HepG2 (cell line): ENCODE data around the gene SEMA4F. TPM values are rescaled to one million over a fixed set of nuclear protein-coding genes. Genes with fewer than 3 reads are reported as not detected.

Experiments used
- AGO2 ChIP-seq: fragments of 200-400 bp; formaldehyde crosslinking; optimal IDR thresholded peaks from 2 replicates; pipeline ENCODE3; 2017; ENCODE audit warnings: mild to moderate bottlenecking, low read depth, low read length, moderate library complexity
- CENPX ChIP-seq: sonication (generic); formaldehyde crosslinking; IDR thresholded peaks from 2 replicates; pipeline ENCODE4 v1.9.0; 2021; ENCODE audit warnings: mild to moderate bottlenecking, missing genetic modification reagents, moderate library complexity
- CHD2 ChIP-seq: IDR thresholded peaks from 2 replicates; pipeline ENCODE4 v1.6.1; 2011; ENCODE audit warnings: low read depth, low read length, improper control_type of control experiment
- GLI4 ChIP-seq: sonication (generic); formaldehyde crosslinking; IDR thresholded peaks from 2 replicates; pipeline ENCODE4 v1.5.1; 2020; ENCODE audit warnings: missing genetic modification reagents, mild to moderate bottlenecking, moderate library complexity, borderline replicate concordance
- JUND ChIP-seq: sonication (generic); formaldehyde crosslinking; IDR thresholded peaks from 2 replicates; pipeline ENCODE4 v1.8.0; 2022; ENCODE audit warnings: mild to moderate bottlenecking, missing genetic modification reagents
- KLF6 ChIP-seq: IDR thresholded peaks from 2 replicates; pipeline ENCODE4 v1.8.0; 2016; ENCODE audit warnings: missing biosample characterization, missing genetic modification reagents
- NR2F6 ChIP-seq, 2 experiments: IDR thresholded peaks; 2 replicates each; pipeline ENCODE4 v1.6.1; 2016; ENCODE audit warnings: antibody characterized with exemption in 1 of 2, mild to moderate bottlenecking in 1 of 2
- PRMT3 ChIP-seq: sonication (generic); formaldehyde crosslinking; IDR thresholded peaks from 2 replicates; pipeline ENCODE4 v1.8.1; 2022; ENCODE audit warnings: low read depth, mild to moderate bottlenecking, moderate library complexity, missing genetic modification reagents, borderline replicate concordance
- SKI ChIP-seq: fragments of 450-650 bp; IDR thresholded peaks from one replicate; pipeline ENCODE4 v1.6.1; 2018; ENCODE audit warnings: mild to moderate bottlenecking; ENCODE audit not compliant: partially characterized antibody
- TCF12 ChIP-seq, 2 experiments: fragments of 450-650 bp in 1 of 2; sonication (generic) in 1 of 2; formaldehyde crosslinking in 1 of 2; IDR thresholded peaks; 2 replicates each; pipeline versions ENCODE4 v1.6.1 to v1.8.0; 2017 to 2022; ENCODE audit warnings: antibody characterized with exemption in 1 of 2, mild to moderate bottlenecking in 1 of 2, missing genetic modification reagents in 1 of 2, moderate library complexity in 1 of 2
- WIZ ChIP-seq: sonication (generic); formaldehyde crosslinking; IDR thresholded peaks from 2 replicates; pipeline ENCODE4 v1.5.1; 2020; ENCODE audit warnings: mild to moderate bottlenecking, missing genetic modification reagents
- ZNF441 ChIP-seq: sonication (generic); formaldehyde crosslinking; IDR thresholded peaks from 2 replicates; pipeline ENCODE4 v1.7.0; 2021; ENCODE audit warnings: missing genetic modification reagents, borderline replicate concordance
- ZNF546 ChIP-seq: sonication (generic); formaldehyde crosslinking; conservative IDR thresholded peaks from 2 replicates; pipeline ENCODE4 v1.8.1; 2023; ENCODE audit warnings: mild to moderate bottlenecking, missing genetic modification reagents
- ZNF879 ChIP-seq: sonication (generic); formaldehyde crosslinking; IDR thresholded peaks from 2 replicates; pipeline ENCODE4 v1.8.1; 2023; ENCODE audit warnings: missing genetic modification reagents
- ZNF891 ChIP-seq: sonication (generic); formaldehyde crosslinking; IDR thresholded peaks from 2 replicates; pipeline ENCODE4 v1.5.0; 2020; ENCODE audit warnings: mild to moderate bottlenecking, missing genetic modification reagents
- polyA plus RNA-seq, 8 experiments: library from polyadenylated mRNA; depleted of rRNA in 3 of 8; stranded (reverse) in 7 of 8; unstranded in 1 of 8; fragments of >200 nt; fragmentation: Illumina TruSeq in 4 of 8; extraction: Trizol in 4 of 8; gene quantifications; 2 replicates each; pipeline versions ENCODE4 v1.2.1 to v1.2.3, GENCODE V29; 2011 to 2016; ENCODE audit warnings: low read depth in 4 of 8, missing spikeins in 1 of 8, mixed read lengths in 1 of 8; ENCODE audit not compliant: insufficient read depth in 1 of 8
- total RNA-seq, 5 experiments: library from RNA; depleted of rRNA; stranded (reverse); fragments of >200 nt; fragmentation: Illumina TruSeq; extraction: Trizol; gene quantifications; 2 replicates each; pipeline ENCODE4 v1.2.3, GENCODE V29; 2016; ENCODE audit warnings: low read depth in 1 of 5
- TF ChIP-seq, protein P1 (sequence below): sonication (generic); formaldehyde crosslinking; IDR thresholded peaks from 2 replicates; pipeline ENCODE4 v1.8.1; 2023; ENCODE audit warnings: mild to moderate bottlenecking, missing genetic modification reagents, borderline replicate concordance
- TF ChIP-seq, protein P2 (sequence below): sonication (generic); formaldehyde crosslinking; IDR thresholded peaks from 2 replicates; pipeline ENCODE4 v1.4.0; 2020; ENCODE audit warnings: mild to moderate bottlenecking, missing genetic modification reagents
- TF ChIP-seq, protein P3 (sequence below): sonication (generic); formaldehyde crosslinking; conservative IDR thresholded peaks from 2 replicates; pipeline ENCODE4 v1.8.0; 2022; ENCODE audit warnings: mild to moderate bottlenecking, moderate library complexity, missing genetic modification reagents
- TF ChIP-seq, protein P4 (sequence below): IDR thresholded peaks from 2 replicates; pipeline ENCODE4 v1.6.1; 2016; ENCODE audit warnings: missing genetic modification reagents, missing compliant biosample characterization
- TF ChIP-seq, protein P5 (sequence below): sonication (generic); formaldehyde crosslinking; IDR thresholded peaks from 2 replicates; pipeline ENCODE4 v1.4.0; 2020; ENCODE audit warnings: missing genetic modification reagents, mild to moderate bottlenecking, borderline replicate concordance

SEMA4F gene
- total and polyA plus RNA-seq, 2 of the 13 experiments (the other 11 are each of a cell fraction or from before 2014, with no cell fraction given) = 7.1 to 10.3 TPM

DNA sequence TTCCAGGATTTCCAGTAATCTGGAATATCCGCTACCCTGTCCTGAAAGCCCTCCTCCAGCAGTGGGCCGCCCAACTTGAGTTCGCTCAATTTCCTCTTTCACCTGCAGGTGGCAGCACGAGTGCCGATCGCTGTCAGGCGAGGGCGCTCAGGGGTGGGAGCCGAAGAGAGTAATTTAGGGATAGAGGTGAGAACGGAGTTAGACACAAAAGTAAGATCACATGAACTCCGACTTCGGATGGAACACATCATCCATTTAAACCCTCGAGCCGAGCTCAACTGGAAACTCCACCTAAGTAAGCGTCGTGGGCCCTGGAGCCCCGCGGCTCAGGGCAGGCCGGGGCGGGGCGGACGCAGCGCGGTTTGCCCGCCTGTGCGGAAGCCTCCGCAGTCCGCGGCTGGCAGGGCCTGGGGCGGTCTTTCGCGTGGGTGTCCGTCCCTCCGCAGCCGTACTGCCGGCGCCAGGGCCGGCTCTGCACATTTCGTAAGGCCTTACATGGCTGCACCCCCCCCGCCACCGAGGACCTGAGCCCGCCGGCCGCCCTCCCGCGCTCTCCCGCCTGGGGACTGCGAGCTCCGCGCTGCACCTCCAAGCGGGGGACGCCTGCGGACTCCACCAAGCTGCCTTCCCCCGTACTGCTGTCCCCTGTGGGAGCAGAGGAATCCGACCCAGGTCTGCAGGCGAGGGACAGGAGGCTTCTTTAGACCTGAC, 61.2 kb downstream of the SEMA4F start (continued):
- no peak for TF ChIP-seq TCF12 (IDR thresholded peaks at IDR 0.05)
- TF ChIP-seq TCF12 (CRISPR knock-in tag; IDR thresholded peaks at IDR 0.05) = 0 out of 2 replicates have a peak, but pooled peaks have one; percentile 67
- 0 out of 2 replicates have a peak, but pooled peaks have one; percentile 30 for TF ChIP-seq GLI4 (CRISPR knock-in tag)
- TF ChIP-seq ZNF546 (CRISPR knock-in tag) = peak; percentile 88
- TF ChIP-seq KLF6 (CRISPR knock-in tag) = peak; percentile 63; the same call in 1 of the 2 replicates
- TF ChIP-seq WIZ (CRISPR knock-in tag) = peak; percentile 74; the same call in 1 of the 2 replicates
- TF ChIP-seq, protein P1, sequence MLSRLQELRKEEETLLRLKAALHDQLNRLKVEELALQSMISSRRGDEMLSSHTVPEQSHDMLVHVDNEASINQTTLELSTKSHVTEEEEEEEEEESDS (CRISPR knock-in tag) = no peak
- TF ChIP-seq JUND = 0 out of 2 replicates have a peak, but pooled peaks have one; percentile 10
- peak; percentile 75 for TF ChIP-seq ZNF441
- TF ChIP-seq SKI = peak; percentile 11
- TF ChIP-seq, protein P2, sequence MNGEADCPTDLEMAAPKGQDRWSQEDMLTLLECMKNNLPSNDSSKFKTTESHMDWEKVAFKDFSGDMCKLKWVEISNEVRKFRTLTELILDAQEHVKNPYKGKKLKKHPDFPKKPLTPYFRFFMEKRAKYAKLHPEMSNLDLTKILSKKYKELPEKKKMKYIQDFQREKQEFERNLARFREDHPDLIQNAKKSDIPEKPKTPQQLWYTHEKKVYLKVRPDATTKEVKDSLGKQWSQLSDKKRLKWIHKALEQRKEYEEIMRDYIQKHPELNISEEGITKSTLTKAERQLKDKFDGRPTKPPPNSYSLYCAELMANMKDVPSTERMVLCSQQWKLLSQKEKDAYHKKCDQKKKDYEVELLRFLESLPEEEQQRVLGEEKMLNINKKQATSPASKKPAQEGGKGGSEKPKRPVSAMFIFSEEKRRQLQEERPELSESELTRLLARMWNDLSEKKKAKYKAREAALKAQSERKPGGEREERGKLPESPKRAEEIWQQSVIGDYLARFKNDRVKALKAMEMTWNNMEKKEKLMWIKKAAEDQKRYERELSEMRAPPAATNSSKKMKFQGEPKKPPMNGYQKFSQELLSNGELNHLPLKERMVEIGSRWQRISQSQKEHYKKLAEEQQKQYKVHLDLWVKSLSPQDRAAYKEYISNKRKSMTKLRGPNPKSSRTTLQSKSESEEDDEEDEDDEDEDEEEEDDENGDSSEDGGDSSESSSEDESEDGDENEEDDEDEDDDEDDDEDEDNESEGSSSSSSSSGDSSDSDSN = peak; percentile 97
- TF ChIP-seq PRMT3 (CRISPR knock-in tag) = peak; percentile 53; the same call in 1 of the 2 replicates
- peak; percentile 84 for TF ChIP-seq ZNF891 (CRISPR knock-in tag)
- TF ChIP-seq CENPX (CRISPR knock-in tag) = no peak
- peak; percentile 52 for TF ChIP-seq AGO2
- TF ChIP-seq, protein P3, sequence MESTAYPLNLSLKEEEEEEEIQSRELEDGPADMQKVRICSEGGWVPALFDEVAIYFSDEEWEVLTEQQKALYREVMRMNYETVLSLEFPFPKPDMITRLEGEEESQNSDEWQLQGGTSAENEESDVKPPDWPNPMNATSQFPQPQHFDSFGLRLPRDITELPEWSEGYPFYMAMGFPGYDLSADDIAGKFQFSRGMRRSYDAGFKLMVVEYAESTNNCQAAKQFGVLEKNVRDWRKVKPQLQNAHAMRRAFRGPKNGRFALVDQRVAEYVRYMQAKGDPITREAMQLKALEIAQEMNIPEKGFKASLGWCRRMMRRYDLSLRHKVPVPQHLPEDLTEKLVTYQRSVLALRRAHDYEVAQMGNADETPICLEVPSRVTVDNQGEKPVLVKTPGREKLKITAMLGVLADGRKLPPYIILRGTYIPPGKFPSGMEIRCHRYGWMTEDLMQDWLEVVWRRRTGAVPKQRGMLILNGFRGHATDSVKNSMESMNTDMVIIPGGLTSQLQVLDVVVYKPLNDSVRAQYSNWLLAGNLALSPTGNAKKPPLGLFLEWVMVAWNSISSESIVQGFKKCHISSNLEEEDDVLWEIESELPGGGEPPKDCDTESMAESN = peak; percentile 68; the same call in 1 of the 2 replicates
- TF ChIP-seq CHD2 = no peak
- no peak for TF ChIP-seq ZNF879 (CRISPR knock-in tag)
- TF ChIP-seq, protein P4, sequence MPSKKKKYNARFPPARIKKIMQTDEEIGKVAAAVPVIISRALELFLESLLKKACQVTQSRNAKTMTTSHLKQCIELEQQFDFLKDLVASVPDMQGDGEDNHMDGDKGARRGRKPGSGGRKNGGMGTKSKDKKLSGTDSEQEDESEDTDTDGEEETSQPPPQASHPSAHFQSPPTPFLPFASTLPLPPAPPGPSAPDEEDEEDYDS (CRISPR knock-in tag) = 0 out of 2 replicates have a peak, but pooled peaks have one; percentile 1
- TF ChIP-seq NR2F6 (IDR thresholded peaks at IDR 0.05) = no peak
- TF ChIP-seq NR2F6 (CRISPR knock-in tag; IDR thresholded peaks at IDR 0.05) = peak; percentile 34; the same call in 1 of the 2 replicates
- TF ChIP-seq, protein P5, sequence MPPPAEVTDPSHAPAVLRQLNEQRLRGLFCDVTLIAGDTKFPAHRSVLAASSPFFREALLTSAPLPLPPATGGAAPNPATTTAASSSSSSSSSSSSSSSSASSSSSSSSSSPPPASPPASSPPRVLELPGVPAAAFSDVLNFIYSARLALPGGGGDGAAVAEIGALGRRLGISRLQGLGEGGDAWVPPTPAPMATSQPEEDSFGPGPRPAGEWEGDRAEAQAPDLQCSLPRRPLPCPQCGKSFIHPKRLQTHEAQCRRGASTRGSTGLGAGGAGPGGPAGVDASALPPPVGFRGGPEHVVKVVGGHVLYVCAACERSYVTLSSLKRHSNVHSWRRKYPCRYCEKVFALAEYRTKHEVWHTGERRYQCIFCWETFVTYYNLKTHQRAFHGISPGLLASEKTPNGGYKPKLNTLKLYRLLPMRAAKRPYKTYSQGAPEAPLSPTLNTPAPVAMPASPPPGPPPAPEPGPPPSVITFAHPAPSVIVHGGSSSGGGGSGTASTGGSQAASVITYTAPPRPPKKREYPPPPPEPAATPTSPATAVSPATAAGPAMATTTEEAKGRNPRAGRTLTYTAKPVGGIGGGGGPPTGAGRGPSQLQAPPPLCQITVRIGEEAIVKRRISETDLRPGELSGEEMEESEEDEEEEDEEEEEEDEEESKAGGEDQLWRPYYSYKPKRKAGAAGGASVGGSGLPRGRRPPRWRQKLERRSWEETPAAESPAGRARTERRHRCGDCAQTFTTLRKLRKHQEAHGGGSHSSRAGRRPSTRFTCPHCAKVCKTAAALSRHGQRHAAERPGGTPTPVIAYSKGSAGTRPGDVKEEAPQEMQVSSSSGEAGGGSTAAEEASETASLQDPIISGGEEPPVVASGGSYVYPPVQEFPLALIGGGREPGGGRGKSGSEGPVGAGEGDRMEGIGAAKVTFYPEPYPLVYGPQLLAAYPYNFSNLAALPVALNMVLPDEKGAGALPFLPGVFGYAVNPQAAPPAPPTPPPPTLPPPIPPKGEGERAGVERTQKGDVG (CRISPR knock-in tag) = no peak
